Lower lobe of right lung (tissue), 2 donors: ENCODE results near the gene CTNNBL1. TPM values are rescaled to one million over a fixed set of nuclear protein-coding genes. Genes with fewer than 3 reads are reported as not detected.

Source experiments
- ATAC-seq, 2 donors: fragments of 200-7000 bp; cut with Tn5 transposase; one replicate each; pipeline ENCODE4 v1.9.1; 2020 to 2022; ENCODE audit warnings: mild to moderate bottlenecking in 2 of 2, moderate library complexity in 2 of 2
- DNase-seq: peaks from one replicate; pipeline ENCODE4 v3.0.0-alpha.2; 2020
- H3K27ac ChIP-seq: fragments of 200-600 bp; one replicate; pipeline ENCODE4 v1.8.0; 2022
- H3K27me3 ChIP-seq: fragments of 200-600 bp; one replicate; pipeline ENCODE4 v1.8.0; 2022; ENCODE audit warnings: low read depth
- H3K36me3 ChIP-seq: fragments of 200-600 bp; one replicate; pipeline ENCODE4 v1.8.0; 2022; ENCODE audit warnings: mild to moderate bottlenecking
- H3K4me1 ChIP-seq: fragments of 200-600 bp; one replicate; pipeline ENCODE4 v1.8.0; 2022
- H3K4me3 ChIP-seq: fragments of 200-600 bp; one replicate; pipeline ENCODE4 v1.8.0; 2022; ENCODE audit warnings: mild to moderate bottlenecking
- H3K9me3 ChIP-seq: fragments of 200-600 bp; one replicate; pipeline ENCODE4 v1.8.0; 2022
- intact Hi-C: fragments of 100-400 bp; cut with DNase I; formaldehyde crosslinking; loops from one replicate; pipeline ENCODE4 v1.11.0; 2022
- total RNA-seq: library from RNA; stranded (reverse); fragmentation: NEBNext Ultra II Directional; extraction: Animal tissue kit (Norgen Biotek cat#: 25700); gene quantifications from one replicate; pipeline ENCODE4 v1.2.1, GENCODE V29; 2021
- TF ChIP-seq, protein P1 (sequence below): fragments of 200-600 bp; IDR thresholded peaks from one replicate; pipeline ENCODE4 v1.8.0; 2022; ENCODE audit warnings: antibody characterized with exemption, mild to moderate bottlenecking
- donor health status: DM: no; HTN: yes; CAD: no; lungs with severe emphysema.

The CTNNBL1 gene
- total RNA-seq, 1 donor from 2014 or later, result 52.3 TPM

DNA sequence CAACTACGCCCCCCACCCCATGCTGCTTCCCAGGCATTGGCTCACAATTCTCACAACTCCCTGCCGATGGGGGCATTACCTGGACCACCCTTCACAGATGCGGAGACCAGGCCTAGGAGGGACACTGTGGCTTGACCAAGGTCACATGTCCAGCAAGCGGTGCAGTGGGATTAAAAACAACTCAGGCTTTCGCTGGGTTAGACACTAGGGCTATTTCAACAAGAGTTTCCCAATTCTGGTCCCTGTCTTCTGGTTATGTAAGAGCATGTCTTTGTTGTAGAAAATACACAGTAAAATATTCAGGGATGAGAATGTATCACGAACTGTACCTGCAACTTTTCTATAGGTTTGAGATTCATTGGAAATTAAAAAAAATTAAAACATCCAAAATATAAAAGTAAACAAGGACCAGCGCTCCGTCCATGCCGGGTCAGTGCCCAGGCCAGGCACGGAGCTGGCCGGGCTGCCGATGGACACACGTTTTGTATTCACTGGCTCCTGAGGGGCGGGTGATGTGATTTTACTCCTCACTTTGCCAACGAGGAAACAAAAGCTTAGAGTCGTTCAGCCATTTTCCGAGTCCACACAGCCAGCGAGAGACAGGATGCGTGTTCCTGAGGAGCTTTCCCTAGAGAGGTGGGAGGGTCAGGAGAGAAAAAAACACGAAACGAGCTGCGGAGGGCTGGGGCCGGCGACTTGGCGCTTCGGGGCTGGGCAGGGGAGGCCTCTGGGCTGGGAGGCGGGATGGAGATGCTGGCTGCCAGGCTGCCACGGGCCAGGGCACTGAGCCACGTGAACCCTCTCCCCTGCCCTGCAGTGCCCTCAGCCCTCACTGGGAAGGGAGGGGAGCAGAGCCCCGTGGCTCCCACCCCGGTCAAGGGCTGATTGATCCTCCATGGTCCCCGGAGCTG, 192.0 kb downstream of the CTNNBL1 start:
- ATAC-seq (no peak), DNase-seq (no peak)
- TF ChIP-seq, protein P1, sequence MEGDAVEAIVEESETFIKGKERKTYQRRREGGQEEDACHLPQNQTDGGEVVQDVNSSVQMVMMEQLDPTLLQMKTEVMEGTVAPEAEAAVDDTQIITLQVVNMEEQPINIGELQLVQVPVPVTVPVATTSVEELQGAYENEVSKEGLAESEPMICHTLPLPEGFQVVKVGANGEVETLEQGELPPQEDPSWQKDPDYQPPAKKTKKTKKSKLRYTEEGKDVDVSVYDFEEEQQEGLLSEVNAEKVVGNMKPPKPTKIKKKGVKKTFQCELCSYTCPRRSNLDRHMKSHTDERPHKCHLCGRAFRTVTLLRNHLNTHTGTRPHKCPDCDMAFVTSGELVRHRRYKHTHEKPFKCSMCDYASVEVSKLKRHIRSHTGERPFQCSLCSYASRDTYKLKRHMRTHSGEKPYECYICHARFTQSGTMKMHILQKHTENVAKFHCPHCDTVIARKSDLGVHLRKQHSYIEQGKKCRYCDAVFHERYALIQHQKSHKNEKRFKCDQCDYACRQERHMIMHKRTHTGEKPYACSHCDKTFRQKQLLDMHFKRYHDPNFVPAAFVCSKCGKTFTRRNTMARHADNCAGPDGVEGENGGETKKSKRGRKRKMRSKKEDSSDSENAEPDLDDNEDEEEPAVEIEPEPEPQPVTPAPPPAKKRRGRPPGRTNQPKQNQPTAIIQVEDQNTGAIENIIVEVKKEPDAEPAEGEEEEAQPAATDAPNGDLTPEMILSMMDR, result no peak
- intact Hi-C loops, result no loop called here
- peaks cover 16% of the 10 kb centered on the region for H3K27me3 ChIP-seq
- no peak overlapping the region for H3K27ac ChIP-seq
- no peak overlapping the region for H3K4me3 ChIP-seq
- no peaks in the 10 kb centered on the region for H3K9me3 ChIP-seq
- H3K36me3 ChIP-seq, result no peaks in the 10 kb centered on the region
- H3K4me1 ChIP-seq, result no peaks in the 10 kb centered on the region

DNA sequence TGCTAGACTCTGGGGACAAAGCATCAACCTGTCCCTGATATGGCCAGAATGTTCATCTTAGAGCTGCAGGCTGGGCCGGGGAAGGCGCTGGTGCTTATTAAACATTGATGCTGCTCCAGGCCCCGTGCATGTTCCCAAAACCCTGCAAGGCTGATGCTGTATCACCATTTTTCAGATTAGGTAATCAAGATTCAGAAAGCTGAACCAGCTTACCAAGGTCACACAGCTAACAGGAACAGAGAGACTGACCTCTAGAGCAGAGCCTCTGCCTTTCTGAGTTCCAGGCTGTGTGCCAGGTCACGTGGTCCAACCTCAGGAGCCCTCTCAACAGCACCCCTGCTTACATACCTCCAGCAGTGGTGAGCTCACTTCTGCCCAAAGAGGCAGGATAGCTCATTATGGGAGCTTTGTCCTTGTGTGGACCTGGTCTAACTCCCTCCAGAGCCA, 193.0 kb downstream of the CTNNBL1 start:
- Histone ChIP-seq H3K4me3 (no peak overlapping the region), H3K36me3 (no peaks in the 10 kb centered on the region), H3K9me3 (no peaks in the 10 kb centered on the region), H3K27me3 (peaks cover 16% of the 10 kb centered on the region), H3K4me1 (no peaks in the 10 kb centered on the region), H3K27ac (no peak overlapping the region)
- intact Hi-C loops, result no loop called here
- TF ChIP-seq, protein P1, result no peak
- DNase-seq (peak; percentile 58), ATAC-seq (peak in 1 of 2 donors; percentile 34)

DNA sequence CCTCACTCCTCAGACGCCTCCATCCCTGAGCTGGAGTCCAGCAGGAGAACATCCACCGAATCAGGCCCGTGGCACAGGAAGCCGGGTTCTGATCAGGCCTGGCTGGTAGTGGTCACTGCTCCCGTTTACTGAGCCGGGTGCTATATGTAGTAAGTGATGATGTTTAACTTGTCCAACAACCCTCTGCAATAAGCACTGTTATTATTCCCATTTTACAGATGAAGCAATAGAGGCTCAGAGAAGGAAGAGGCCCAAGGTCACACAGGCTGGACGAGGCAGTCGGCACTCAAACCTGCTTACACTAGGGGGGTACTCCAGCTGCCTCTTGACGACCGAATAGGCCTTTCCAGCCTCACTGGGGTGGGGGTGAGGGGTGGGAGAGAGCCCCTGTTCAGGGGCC, 194.8 kb downstream of the CTNNBL1 start:
- H3K9me3 ChIP-seq, result no peaks in the 10 kb centered on the region
- no peak overlapping the region for H3K4me3 ChIP-seq
- H3K36me3 ChIP-seq, result no peaks in the 10 kb centered on the region
- peaks cover 16% of the 10 kb centered on the region for H3K27me3 ChIP-seq
- TF ChIP-seq, protein P1, result no peak
- ATAC-seq (no peak), DNase-seq (no peak)
- no peak overlapping the region for H3K27ac ChIP-seq
- intact Hi-C loops, result no loop called here
- H3K4me1 ChIP-seq, result no peaks in the 10 kb centered on the region

DNA sequence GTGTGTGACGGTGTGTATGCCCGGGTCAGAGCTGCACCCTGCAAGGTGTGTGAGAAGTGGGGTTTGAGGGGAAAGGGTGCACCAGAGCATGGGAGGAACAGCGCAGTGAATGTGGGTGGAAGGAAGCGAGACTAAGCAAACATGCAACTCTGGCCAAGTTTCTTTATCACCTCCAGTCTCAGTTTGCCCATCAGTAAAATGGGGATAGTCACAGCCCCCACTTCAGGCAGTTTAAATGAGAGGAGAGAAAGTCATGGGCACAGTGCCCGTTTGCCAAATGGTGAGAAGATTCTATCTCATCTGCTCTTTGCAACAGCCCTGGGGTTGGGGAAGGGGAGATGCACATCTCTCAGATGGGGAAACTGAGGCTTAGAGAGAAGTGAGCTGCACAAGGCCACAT, 196.3 kb downstream of the CTNNBL1 start:
- Histone ChIP-seq H3K27me3 (peaks cover 8% of the 10 kb centered on the region), H3K4me1 (no peaks in the 10 kb centered on the region), H3K36me3 (no peaks in the 10 kb centered on the region), H3K9me3 (no peaks in the 10 kb centered on the region), H3K4me3 (no peak overlapping the region), H3K27ac (no peak overlapping the region)
- ATAC-seq (no peak), DNase-seq (no peak)
- intact Hi-C loops, result no loop called here
- TF ChIP-seq, protein P1, result no peak

- H3K36me3 ChIP-seq, result no peaks in the 10 kb centered on the region
- no peaks in the 10 kb centered on the region for H3K9me3 ChIP-seq
- H3K27ac ChIP-seq, result no peak overlapping the region
- DNase-seq (no peak), ATAC-seq (no peak)
- H3K4me3 ChIP-seq, result no peak overlapping the region
- no peaks in the 10 kb centered on the region for H3K4me1 ChIP-seq
- TF ChIP-seq, protein P1, result no peak
- intact Hi-C loops, result no loop called here
- peaks cover 8% of the 10 kb centered on the region for H3K27me3 ChIP-seq
Observed at GRCh38 chr20:37890643-37891042, 196.8 kb downstream of the CTNNBL1 start.
